Endothelial cell of umbilical vein (primary cell): Measurements from ENCODE around the gene FGF22.

Experiments used
- EZH2 ChIP-seq: IDR thresholded peaks from 2 replicates; pipeline ENCODE4 v1.6.1; 2012; ENCODE audit warnings: borderline replicate concordance, low read depth, mild to moderate bottlenecking, moderate library complexity, low read length, inconsistent platforms; ENCODE audit not compliant: severe bottlenecking
- POLR2A ChIP-seq: IDR thresholded peaks from 2 replicates; pipeline ENCODE4 v1.6.1; 2012; ENCODE audit warnings: low read depth, mild to moderate bottlenecking, control low read depth, low read length
- TF ChIP-seq, protein P1 (sequence below), 2 donors: IDR thresholded peaks; 1 replicate in 1 of 2; 2 replicates in 1 of 2; pipeline ENCODE4 v1.5.1; 2011; ENCODE audit warnings: low read length in 2 of 2, mild to moderate bottlenecking in 2 of 2, moderate library complexity in 2 of 2, control low read depth in 1 of 2, inconsistent platforms in 1 of 2, low read depth in 1 of 2; ENCODE audit not compliant: insufficient read depth in 1 of 2; ENCODE audit errors: extremely low read depth in 1 of 2

DNA sequence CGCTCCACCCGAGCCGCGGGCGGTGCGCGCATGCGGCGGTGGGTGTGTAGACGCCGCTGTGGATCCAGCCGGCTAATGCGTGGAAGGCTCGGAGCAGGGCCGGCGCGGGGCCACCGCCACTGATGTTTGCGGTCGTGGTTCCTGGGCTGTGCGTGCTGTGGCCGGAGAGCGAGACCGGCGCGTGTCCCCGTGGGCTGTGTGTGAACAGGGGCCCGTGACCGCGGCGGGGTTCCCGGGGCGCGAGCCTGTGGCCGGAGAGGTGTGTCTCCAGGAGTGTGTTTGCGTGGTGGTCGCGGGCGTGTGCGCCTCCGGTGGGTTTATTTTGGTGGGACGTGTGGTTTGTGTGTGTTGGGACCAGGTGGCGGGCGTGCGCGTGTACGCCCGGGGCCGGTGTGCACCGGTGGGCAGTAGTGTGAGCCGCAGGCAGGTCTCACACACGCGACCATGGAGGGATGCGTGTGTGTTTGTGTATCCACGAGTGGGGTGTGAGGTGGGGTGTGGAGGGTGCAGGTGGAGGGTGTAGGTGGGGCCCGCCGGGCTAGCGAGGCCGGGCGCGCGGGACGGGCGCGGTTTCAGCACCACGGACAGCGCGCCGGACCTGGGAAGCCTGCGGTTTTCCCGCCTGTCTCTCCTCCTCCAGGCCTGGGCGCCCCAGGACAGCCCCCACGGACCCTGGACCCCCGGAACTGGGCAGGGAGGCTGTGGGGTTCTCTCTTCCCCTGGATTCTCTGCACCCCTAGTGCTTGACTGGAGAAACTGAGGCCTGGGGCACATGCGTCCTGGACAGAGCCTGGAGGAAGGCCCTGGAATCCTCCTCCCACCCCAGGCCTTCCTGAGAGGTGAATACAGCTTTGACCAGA lies 48.4 kb upstream of the FGF22 start:
- TF ChIP-seq POLR2A (no peak), EZH2 (peak; percentile 42)
- TF ChIP-seq, protein P1, sequence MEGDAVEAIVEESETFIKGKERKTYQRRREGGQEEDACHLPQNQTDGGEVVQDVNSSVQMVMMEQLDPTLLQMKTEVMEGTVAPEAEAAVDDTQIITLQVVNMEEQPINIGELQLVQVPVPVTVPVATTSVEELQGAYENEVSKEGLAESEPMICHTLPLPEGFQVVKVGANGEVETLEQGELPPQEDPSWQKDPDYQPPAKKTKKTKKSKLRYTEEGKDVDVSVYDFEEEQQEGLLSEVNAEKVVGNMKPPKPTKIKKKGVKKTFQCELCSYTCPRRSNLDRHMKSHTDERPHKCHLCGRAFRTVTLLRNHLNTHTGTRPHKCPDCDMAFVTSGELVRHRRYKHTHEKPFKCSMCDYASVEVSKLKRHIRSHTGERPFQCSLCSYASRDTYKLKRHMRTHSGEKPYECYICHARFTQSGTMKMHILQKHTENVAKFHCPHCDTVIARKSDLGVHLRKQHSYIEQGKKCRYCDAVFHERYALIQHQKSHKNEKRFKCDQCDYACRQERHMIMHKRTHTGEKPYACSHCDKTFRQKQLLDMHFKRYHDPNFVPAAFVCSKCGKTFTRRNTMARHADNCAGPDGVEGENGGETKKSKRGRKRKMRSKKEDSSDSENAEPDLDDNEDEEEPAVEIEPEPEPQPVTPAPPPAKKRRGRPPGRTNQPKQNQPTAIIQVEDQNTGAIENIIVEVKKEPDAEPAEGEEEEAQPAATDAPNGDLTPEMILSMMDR (IDR thresholded peaks at IDR 0.05; ENCODE audit: extremely low read depth in 1 of 2, insufficient read depth in 1 of 2, low read depth in 1 of 2, low read length in 2 of 2), result no peak
